K562 (cell line): ENCODE measurements around the gene MARCHF9. TPM values are rescaled to one million over a fixed set of nuclear protein-coding genes. Genes with fewer than 3 reads are reported as not detected.

Experiments
- ATAC-seq: fragments of 200-7000 bp; cut with Tn5 transposase; 3 replicates; pipeline ENCODE4 v1.9.1; 2020; ENCODE audit warnings: moderate library complexity
- BruUV-seq: library from RNA; stranded (reverse); fragments of 400-500 nt; replicated peaks from 2 replicates; lab custom pipeline; 2021; lab: Mats Ljungman, UMichigan
- CTCF ChIA-PET: fragments of 300-600 bp; formaldehyde crosslinking; extraction: SDS; loops from one replicate; lab custom pipeline; 2021; ENCODE audit warnings: low intra/inter-chr PET ratio; lab: Yijun Ruan, JAX
- POLR2A ChIA-PET: fragments of 300-600, 350-650 bp; sonication (Branson Sonifier 250); formaldehyde crosslinking; extraction: SDS; loops from one replicate; lab custom pipeline; 2021; ENCODE audit warnings: antibody characterized with exemption, inconsistent platforms; lab: Yijun Ruan, JAX
- DNase-seq, 4 experiments: peaks; one replicate each; pipeline versions ENCODE4 v3.0.0 to v3.0.0-alpha.2; 2011 to 2018; ENCODE audit warnings: low spot score in 3 of 4, mixed read lengths in 3 of 4; ENCODE audit errors: extremely low read depth in 1 of 4
- FAIRE-seq: peaks from 2 replicates; lab custom pipeline; 2011; peaks lifted over from hg19 to GRCh38; lab: Jason Lieb, UNC
- H2AFZ ChIP-seq: 2 replicates; pipeline ENCODE4 v1.6.0; 2011; ENCODE audit warnings: low read depth, low read length, control low read depth, inconsistent platforms
- H3K27ac ChIP-seq: fragments of 200-600 bp; 3 replicates; pipeline ENCODE4 v1.8.0; 2011; ENCODE audit warnings: low read depth, mild to moderate bottlenecking, control low read depth, inconsistent platforms, low read length, moderate library complexity, mixed read lengths; ENCODE audit errors: extremely low read depth
- H3K27me3 ChIP-seq, 2 experiments: fragments of 300-600 bp in 1 of 2; 2 replicates in 1 of 2; 3 replicates in 1 of 2; pipeline versions ENCODE4 v1.6.0 to v1.8.0; 2011; ENCODE audit warnings: inconsistent platforms in 2 of 2, low read length in 2 of 2, mild to moderate bottlenecking in 1 of 2, mixed read lengths in 1 of 2, moderate library complexity in 1 of 2; ENCODE audit not compliant: control insufficient read depth in 2 of 2, insufficient read depth in 2 of 2
- H3K36me3 ChIP-seq: fragments of 300-600 bp; 3 replicates; pipeline ENCODE4 v1.8.0; 2011; ENCODE audit warnings: mild to moderate bottlenecking, low read length, inconsistent platforms; ENCODE audit not compliant: control insufficient read depth, insufficient read depth
- H3K4me1 ChIP-seq, 2 experiments: fragments of 200-600 bp in 1 of 2; replicated peaks in 1 of 2; 2 replicates in 1 of 2; 3 replicates in 1 of 2; pipeline versions ENCODE4 v1.5.1 to v1.8.0; 2011; ENCODE audit warnings: inconsistent platforms in 2 of 2, low read length in 2 of 2, mild to moderate bottlenecking in 1 of 2, mixed read lengths in 1 of 2, moderate library complexity in 1 of 2; ENCODE audit not compliant: control insufficient read depth in 2 of 2, insufficient read depth in 2 of 2
- H3K4me2 ChIP-seq: 2 replicates; pipeline ENCODE4 v1.6.1; 2011; ENCODE audit warnings: low read length, control low read depth, inconsistent platforms, mixed read lengths; ENCODE audit not compliant: insufficient read depth
- H3K4me3 ChIP-seq: fragments of 200-600 bp; sonication (generic), shearing (Covaris generic); 2 replicates; pipeline ENCODE4 v1.5.1; 2016; ENCODE audit warnings: control low read depth, inconsistent platforms
- H3K79me2 ChIP-seq: fragments of 200-600 bp; 3 replicates; pipeline ENCODE4 v1.8.0; 2011; ENCODE audit warnings: low read length, inconsistent platforms; ENCODE audit not compliant: control insufficient read depth, insufficient read depth
- H3K9ac ChIP-seq, 2 experiments: 2 replicates each; pipeline versions ENCODE4 v1.6.0 to v1.6.1; 2011; ENCODE audit warnings: low read depth in 2 of 2, low read length in 2 of 2, control low read depth in 1 of 2, inconsistent platforms in 1 of 2, mild to moderate bottlenecking in 1 of 2, mixed read lengths in 1 of 2; ENCODE audit not compliant: insufficient read depth in 1 of 2
- H3K9me1 ChIP-seq: one replicate; pipeline ENCODE4 v1.6.0; 2011; ENCODE audit warnings: inconsistent platforms, mild to moderate bottlenecking, low read length, moderate library complexity; ENCODE audit not compliant: control insufficient read depth, insufficient read depth
- H3K9me3 ChIP-seq: replicated peaks from 2 replicates; pipeline ENCODE4 v1.5.1; 2011; ENCODE audit warnings: low read depth, low read length, inconsistent platforms; ENCODE audit not compliant: control insufficient read depth, insufficient read depth
- H4K20me1 ChIP-seq: replicated peaks from 2 replicates; pipeline ENCODE4 v1.6.1; 2011; ENCODE audit warnings: low read length, inconsistent platforms, mixed read lengths; ENCODE audit not compliant: control insufficient read depth, insufficient read depth
- CBFB ChIP-seq: sonication (generic); formaldehyde crosslinking; IDR thresholded peaks from 2 replicates; pipeline ENCODE4 v1.4.0; 2020; ENCODE audit warnings: mild to moderate bottlenecking, missing genetic modification reagents
- POLR2G ChIP-seq: fragments of 200-400 bp; formaldehyde crosslinking; IDR thresholded peaks from 2 replicates; pipeline ENCODE4 v1.6.1; 2017; ENCODE audit warnings: low read depth, mild to moderate bottlenecking, antibody characterized with exemption, low read length, moderate library complexity
- RAD21 ChIP-seq, 2 experiments: fragments of 250-450 bp in 1 of 2; fragments of 450-650 bp in 1 of 2; sonication (Bioruptor Pico) in 1 of 2; formaldehyde crosslinking in 1 of 2; IDR thresholded peaks in 1 of 2; conservative IDR thresholded peaks in 1 of 2; 2 replicates each; pipeline versions ENCODE4 v1.4.0 to v1.8.0; 2020 to 2022; ENCODE audit warnings: mild to moderate bottlenecking in 2 of 2, moderate library complexity in 1 of 2
- ZNF707 ChIP-seq: fragments of 250-450 bp; sonication (Bioruptor Pico); conservative IDR thresholded peaks from 2 replicates; pipeline ENCODE4 v1.8.0; 2022; ENCODE audit warnings: inconsistent platforms, mild to moderate bottlenecking, moderate library complexity
- WGBS: fragments of 100-300 bp; shearing (Covaris generic); methylation state at CpG from one replicate; pipeline ENCODE4 v1.1.6; 2016; ENCODE audit warnings: low coverage, mixed read lengths; ENCODE audit not compliant: insufficient coverage; ENCODE audit errors: missing lambda C conversion rate; 5-methylcytosine and 5-hydroxymethylcytosine counted together
- in situ Hi-C: fragments of 300-500 bp; cut with MboI; formaldehyde crosslinking; loops from 4 replicates; pipeline ENCODE4 v1.15.0; 2018; ENCODE audit warnings: inconsistent platforms, mixed read lengths
- intact Hi-C: fragments of 100-400 bp; cut with micrococcal nuclease; formaldehyde crosslinking; loops from 2 replicates; pipeline ENCODE4 v1.14.2; 2022
- polyA plus RNA-seq, 8 experiments: library from polyadenylated mRNA; depleted of rRNA in 4 of 8; stranded (reverse) in 5 of 8; unstranded in 3 of 8; fragments of >200 nt; fragmentation: Nextera tagmentation in 2 of 8; fragmentation: Illumina TruSeq in 1 of 8; extraction: Ambion mirVana in 2 of 8; extraction: Trizol in 1 of 8; gene quantifications; 2 replicates each; pipeline versions ENCODE4 v1.2.1 to v1.2.3, GENCODE V29; 2011 to 2014; ENCODE audit warnings: inconsistent platforms in 1 of 8, missing spikeins in 1 of 8
- total RNA-seq, 7 experiments: library from RNA; depleted of rRNA in 6 of 7; stranded (reverse); fragments of >200 nt in 6 of 7; fragmentation: Illumina TruSeq in 2 of 7; extraction: Trizol in 2 of 7; gene quantifications; 2 replicates each; pipeline versions ENCODE4 v1.2.1 to v1.2.3, GENCODE V29; 2011 to 2021; ENCODE audit warnings: low replicate concordance in 1 of 7
- TF ChIP-seq, protein P1 (sequence below), 3 experiments: IDR thresholded peaks in 2 of 3; conservative IDR thresholded peaks in 1 of 3; 2 replicates each; pipeline ENCODE4 v1.5.1; 2011 to 2012; ENCODE audit warnings: low read length in 3 of 3, mild to moderate bottlenecking in 3 of 3, control low read depth in 2 of 3, improper control_type of control experiment in 1 of 3, inconsistent platforms in 1 of 3, low read depth in 1 of 3, mixed read lengths in 1 of 3, moderate library complexity in 1 of 3; ENCODE audit not compliant: insufficient read depth in 2 of 3

Gene MARCHF9
- total and polyA plus RNA-seq, 9 of the 15 experiments (the other 6 are each of a cell fraction or from before 2014, with no cell fraction given): 0.80 to 12.4 (median 6.2) TPM

DNA sequence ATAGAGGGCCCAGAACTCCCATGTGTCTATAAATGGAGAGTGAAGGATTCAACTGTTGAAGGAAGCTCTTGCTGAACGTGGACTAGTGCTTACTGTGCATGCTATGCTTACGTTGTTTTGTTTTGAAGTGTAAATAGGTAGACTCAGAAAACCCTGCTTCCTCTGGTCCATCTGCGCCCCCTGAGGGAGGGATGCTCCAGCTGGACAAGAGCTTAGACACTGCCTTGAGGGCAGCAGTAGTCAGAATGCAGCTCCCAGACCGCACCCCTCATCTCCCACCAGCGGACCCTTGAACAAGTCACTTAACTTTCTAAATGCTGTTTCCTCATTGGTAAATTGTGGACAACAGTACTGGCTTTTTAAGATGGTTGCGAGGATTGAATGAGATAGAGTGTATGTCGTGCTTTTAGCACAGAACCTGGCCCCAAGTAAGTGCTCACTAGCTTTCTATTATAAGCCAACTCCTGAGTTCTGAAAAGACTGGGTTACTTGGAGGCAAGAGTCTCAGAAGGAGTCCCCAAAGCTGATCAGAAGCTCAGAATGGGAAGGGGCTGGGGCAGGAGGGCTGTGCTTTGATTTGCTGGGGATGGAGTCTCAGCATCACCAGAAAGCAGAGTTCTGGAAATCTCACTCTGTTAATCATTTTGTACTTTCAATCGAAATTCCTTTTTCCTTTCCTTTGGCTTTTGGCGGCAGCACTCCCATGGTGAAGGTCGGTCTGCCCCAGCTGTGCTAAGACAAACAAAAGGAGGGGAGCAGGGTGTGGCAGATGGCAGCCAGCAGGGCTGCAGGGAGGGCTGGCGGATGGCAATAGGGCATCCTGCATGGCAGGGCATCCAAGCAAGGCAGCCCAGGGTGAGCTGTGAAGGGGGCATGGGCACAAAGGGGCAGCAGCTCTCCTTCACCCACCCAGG lies 31.9 kb upstream of the MARCHF9 start:
- Histone ChIP-seq H3K9me3 (no peaks in the 10 kb centered on the region; the same call in 1 of the 2 replicates), H3K27me3 (peaks cover 0 to 4% of the 10 kb centered on the region in 2 experiments; a peak in 1 of 5 replicates), H4K20me1 (no peaks in the 10 kb centered on the region), H3K4me2 (no peak overlapping the region), H3K79me2 (no peaks in the 10 kb centered on the region), H3K9me1 (no peaks in the 10 kb centered on the region), H3K4me1 (peaks cover 0 to 20% of the 10 kb centered on the region in 2 experiments; a peak in 2 of 5 replicates), H3K9ac (peak overlapping the region in 1 of 2 experiments; percentile 75; a peak in 1 of 4 replicates), H3K36me3 (peaks cover 29% of the 10 kb centered on the region; the same call in 2 of the 3 replicates), H3K27ac (no peak overlapping the region), H3K4me3 (no peak overlapping the region), H2AFZ (no peak overlapping the region)
- TF ChIP-seq POLR2G: 0 out of 2 replicates have a peak, but pooled peaks have one; percentile 37
- no peak for TF ChIP-seq ZNF707 (CRISPR knock-in tag)
- 0 out of 4 replicates have a peak, but pooled peaks of 1 of the 2 experiments have one; percentile 3 for TF ChIP-seq RAD21 (CRISPR knock-in tag; conservative IDR thresholded peaks at IDR 0.05 in 1 of 2, IDR thresholded peaks at IDR 0.05 in 1 of 2)
- TF ChIP-seq, protein P1, sequence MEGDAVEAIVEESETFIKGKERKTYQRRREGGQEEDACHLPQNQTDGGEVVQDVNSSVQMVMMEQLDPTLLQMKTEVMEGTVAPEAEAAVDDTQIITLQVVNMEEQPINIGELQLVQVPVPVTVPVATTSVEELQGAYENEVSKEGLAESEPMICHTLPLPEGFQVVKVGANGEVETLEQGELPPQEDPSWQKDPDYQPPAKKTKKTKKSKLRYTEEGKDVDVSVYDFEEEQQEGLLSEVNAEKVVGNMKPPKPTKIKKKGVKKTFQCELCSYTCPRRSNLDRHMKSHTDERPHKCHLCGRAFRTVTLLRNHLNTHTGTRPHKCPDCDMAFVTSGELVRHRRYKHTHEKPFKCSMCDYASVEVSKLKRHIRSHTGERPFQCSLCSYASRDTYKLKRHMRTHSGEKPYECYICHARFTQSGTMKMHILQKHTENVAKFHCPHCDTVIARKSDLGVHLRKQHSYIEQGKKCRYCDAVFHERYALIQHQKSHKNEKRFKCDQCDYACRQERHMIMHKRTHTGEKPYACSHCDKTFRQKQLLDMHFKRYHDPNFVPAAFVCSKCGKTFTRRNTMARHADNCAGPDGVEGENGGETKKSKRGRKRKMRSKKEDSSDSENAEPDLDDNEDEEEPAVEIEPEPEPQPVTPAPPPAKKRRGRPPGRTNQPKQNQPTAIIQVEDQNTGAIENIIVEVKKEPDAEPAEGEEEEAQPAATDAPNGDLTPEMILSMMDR (IDR thresholded peaks at IDR 0.05 in 2 of 3, conservative IDR thresholded peaks at IDR 0.05 in 1 of 3; ENCODE audit: insufficient read depth in 2 of 3, low read depth in 1 of 3, low read length in 3 of 3): 0 out of 6 replicates have a peak, but pooled peaks of 1 of the 3 experiments have one; percentile 5
- no peak for TF ChIP-seq CBFB (CRISPR knock-in tag)
- FAIRE-seq: no peak
- in situ Hi-C loops: no loop called here
- intact Hi-C loops: no loop called here
- DNase-seq: no peak
- WGBS: 38% methylated on average over 11 of the region's 11 CpGs
- ATAC-seq: peak; percentile 21; the same call in 1 of the 3 replicates
- ChIA-PET CTCF (interaction anchor here (1.0 kb wide), 1 partner anchor 140 kb away, joined by 4 read pairs; no protein-coding TSS in a partner anchor), POLR2A (interaction anchor here (1.9 kb wide), 1 partner anchor 12 kb away, joined by 5 read pairs; no protein-coding TSS in a partner anchor)
- no TSS peak for BruUV-seq
